GM18505 (cell line): ENCODE measurements around the gene MAPRE3.

ENCODE experiments used
- ATAC-seq: cut with Tn5 transposase; IDR thresholded peaks from one replicate; pipeline ENCODE4 v1.9.1; 2021; ENCODE audit not compliant: unreplicated experiment
- POLR2A ChIP-seq: IDR thresholded peaks from 4 replicates; pipeline ENCODE4 v1.6.1; 2011; ENCODE audit warnings: borderline replicate concordance; ENCODE audit not compliant: insufficient read depth, insufficient read length; ENCODE audit errors: extremely low read depth

The MAPRE3 gene

DNA sequence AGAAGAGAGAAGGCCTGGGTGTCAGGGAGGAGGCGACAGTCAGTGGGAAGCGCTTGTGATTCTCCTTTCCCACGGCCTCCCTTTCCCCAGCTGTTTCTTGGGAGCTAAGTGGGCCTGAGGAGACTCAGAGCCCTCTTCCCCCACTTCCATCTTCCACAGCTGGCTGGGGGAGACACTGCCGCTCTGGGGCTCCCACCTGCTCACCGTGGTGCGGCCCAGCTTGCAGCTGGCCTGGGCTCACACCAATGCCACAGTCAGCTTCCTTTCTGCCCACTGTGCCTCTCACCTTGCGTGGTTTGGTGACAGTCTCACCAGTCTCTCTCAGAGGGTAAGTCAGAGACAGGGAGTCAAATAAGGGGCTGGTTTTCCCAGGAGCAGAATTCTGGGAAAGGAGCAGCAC is 69.4 kb downstream of the MAPRE3 start:
- TF ChIP-seq POLR2A = no peak
- no peak for ATAC-seq

DNA sequence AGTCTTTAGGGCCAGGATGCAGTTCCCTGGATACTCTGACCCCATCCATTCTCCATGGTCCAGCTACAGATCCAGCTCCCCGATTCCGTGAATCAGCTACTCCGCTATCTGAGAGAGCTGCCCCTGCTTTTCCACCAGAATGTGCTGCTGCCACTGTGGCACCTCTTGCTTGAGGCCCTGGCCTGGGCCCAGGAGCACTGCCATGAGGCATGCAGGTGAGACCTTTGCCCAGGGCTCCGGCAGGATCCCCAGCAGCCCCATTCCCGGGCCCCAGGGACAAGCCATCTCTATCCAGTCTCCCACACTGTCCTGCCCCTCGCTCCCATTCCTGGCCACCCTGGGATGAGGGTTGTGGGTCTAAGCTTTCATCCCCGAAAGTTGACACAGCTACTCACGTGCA is 69.8 kb downstream of the MAPRE3 start:
- ATAC-seq = no peak
- no peak for TF ChIP-seq POLR2A

DNA sequence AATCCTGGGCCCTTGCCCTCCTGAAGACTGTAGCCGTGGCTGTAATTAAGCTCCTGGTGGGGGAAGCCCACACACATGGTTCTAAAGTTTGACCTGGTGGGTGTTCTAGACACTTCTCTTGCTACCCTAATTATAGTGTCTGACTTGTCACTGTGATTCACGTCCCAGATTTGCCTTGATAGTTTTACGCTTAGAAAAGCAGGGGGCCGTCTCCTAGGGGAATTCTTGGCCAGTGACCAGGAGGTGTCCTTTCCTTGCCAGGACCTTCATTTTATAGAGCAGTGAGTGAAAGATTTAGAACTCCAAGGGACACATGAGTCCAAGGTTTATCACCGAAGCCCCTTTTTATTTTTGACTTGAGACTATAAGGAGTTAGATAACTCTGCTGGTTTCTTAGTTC is 71.3 kb downstream of the MAPRE3 start:
- no peak for TF ChIP-seq POLR2A
- peak; percentile 23 for ATAC-seq

DNA sequence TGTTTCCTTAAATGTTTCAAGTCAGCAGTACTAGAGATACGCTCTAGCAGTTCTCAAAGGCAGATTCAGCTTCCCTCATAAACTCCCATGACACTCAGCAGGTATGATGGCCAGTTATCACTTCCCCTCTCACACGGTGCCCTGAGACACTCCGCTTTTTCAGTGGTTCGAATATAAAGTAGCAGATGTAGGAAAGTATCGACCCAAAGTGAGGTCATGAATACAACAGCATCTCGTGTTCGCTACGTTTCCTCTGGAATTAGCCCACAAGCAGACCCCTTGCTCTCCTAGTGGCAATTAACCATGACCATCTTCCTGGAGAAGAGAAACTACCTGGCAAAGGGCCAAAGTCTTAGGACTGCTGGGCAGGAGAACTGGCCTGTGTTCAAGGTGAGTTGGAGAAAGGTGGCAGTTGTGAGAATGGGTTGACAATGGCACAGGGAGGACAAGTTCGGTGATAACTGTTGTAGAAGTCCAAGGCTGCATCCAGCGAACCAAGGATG is 71.8 kb downstream of the MAPRE3 start:
- no peak for TF ChIP-seq POLR2A
- ATAC-seq = peak; percentile 59

DNA sequence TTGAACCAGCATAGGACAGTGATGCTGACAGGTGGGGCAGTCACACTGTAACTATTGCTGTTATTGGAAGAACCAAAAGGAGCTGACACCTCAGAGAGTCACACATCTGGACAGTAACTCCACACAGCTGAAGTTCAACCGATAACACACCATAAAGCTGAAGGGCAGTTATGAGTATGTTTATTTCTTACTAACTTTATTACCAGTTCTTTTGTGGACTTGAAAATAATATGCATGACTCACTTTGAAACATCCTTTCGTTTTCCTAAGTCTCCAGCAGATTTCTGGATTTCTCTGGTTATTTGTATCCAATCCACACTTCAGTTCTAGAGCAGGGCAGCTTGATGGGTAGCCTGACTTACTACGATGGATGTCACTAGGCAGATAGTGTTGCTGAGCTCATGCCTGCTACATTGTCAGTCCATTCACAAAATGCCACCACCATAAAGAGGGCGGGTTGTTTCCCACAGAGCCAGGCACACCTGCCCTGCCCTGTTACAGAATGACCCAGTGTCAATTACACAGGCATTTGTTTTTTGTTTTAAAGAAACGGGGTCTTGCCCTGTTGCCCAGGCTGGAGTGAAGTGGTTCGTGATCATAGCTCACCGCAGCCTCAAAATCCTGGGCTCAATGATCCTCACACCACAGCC is 72.7 kb downstream of the MAPRE3 start:
- ATAC-seq = no peak
- no peak for TF ChIP-seq POLR2A

DNA sequence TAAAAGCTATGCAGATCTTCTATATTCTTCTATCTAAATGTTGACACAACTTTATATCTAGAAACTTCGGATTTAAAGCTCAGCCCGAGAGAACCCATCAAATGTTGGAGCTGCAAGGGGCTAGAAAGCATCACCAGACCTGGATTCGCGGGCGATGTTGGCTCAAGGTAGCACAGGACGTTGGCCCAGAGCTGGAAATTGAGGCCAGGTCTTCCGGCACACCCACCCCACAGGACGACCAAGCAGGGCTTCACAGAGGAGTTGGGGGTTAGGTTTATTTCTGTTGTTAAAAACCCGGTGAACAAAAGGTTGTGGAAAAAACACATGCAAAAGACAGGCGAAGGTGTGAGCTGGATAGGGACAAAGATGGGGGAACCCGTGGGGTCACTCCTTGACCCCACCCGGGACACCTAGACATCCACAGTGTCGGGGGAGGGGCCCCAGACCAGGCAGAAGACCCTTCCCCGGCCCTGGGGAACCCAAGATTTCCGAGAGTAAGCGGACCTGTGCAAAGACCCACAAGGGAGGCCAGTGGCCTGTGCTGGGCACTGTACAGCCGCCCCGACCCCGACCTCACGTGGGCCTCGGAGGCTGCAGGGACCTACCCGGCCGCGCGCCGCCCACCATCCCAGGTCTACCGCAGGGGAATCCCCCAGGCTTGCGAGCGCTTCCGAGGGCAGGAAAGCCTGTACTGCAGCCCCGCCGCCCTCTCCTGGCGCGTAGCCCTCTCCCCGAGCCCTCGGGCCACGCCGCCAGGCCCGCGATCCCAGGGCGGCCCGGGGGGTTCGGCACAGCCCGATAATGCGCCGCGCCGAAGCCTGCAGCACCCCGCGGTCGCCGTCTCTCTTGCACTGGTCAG is 79.2 kb downstream of the MAPRE3 start:
- ATAC-seq = peak; percentile 24

DNA sequence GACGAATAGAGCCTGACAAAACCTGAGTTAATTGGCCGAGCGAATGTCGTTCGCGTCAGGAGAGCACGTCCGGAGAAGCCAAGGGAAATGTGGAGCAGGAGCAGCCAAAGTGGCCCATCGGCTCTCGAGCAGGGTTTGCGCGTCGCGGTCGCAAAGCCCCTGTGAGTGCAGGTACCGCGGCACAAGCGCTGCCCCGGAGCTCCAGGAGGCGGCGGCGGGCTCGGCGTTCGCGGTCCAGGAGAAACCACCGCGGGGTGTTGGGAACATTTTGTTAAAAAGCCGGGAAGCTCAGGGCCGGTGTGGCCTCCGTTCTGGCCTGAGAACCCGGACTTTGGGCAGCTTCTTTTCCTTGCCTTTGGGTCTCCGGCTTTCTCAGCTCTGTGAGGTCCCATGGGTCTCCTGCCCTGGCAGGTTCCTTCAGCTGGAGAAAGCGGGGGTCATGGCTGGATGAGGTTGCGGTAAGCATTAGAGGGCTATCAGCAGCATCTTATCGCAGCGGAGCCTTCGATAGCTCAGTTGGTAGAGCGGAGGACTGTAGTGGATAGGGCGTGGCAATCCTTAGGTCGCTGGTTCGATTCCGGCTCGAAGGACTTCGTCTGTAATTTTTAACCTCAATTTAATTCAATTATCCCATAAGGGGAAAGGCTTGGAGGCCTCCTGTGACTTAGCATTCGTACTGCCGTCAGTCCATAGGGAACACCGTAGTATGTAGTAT is 80.0 kb downstream of the MAPRE3 start:
- peak; percentile 48 for ATAC-seq
- peak; percentile 75 for TF ChIP-seq POLR2A

More for the DNA sequence above, 79.2 kb downstream of the MAPRE3 start:
- no peak for TF ChIP-seq POLR2A

DNA sequence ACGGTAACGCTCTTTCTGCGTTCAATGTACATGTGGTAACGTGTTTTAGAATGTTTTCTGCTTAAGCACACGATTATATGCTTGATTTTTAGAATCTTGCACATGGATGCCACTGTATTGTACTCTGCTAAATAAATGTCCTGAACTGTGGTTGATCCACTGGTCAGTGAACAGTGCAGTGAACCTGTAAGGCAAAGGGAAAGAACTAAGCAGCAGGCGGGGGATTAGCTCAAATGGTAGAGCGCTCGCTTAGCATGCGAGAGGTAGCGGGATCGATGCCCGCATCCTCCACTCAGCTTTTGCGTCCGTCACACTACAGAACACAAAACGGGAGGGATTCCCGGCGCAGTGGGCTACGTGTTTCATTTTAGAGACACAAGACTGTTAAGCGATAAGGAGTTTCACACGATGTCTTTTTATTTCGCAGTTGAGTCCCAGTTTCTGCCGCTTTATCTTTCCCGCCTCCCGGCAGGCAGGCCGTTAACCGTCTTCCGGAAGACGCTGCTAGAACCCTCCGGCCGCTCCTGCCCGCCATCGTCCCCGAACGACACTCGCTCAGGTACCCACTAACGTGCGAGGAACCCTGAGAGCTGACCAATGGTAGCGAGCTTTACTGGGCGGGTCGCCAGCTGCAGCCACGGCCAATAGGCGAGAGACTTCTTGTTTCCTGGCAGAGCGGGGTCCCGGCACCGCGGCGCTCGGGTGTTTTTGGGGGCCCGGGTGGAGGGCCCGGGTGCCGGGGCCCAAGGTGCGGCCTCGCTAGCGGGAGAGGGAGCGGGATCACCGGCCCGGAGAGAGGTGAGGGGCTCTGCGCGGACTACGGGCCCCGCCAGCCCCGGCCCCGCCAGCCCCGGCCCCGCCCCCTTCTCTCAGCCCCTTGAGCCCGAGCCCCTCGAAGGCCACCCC is 80.8 kb downstream of the MAPRE3 start, which contains the start of gene AGBL5:
TSS of gene AGBL5 (plus strand) at position 673 of the 906 bp plus-strand sequence. CDS start 1,291 bp downstream, outside the sequence.
- peak; percentile 63 for ATAC-seq
- TF ChIP-seq POLR2A = peak; percentile 84

DNA sequence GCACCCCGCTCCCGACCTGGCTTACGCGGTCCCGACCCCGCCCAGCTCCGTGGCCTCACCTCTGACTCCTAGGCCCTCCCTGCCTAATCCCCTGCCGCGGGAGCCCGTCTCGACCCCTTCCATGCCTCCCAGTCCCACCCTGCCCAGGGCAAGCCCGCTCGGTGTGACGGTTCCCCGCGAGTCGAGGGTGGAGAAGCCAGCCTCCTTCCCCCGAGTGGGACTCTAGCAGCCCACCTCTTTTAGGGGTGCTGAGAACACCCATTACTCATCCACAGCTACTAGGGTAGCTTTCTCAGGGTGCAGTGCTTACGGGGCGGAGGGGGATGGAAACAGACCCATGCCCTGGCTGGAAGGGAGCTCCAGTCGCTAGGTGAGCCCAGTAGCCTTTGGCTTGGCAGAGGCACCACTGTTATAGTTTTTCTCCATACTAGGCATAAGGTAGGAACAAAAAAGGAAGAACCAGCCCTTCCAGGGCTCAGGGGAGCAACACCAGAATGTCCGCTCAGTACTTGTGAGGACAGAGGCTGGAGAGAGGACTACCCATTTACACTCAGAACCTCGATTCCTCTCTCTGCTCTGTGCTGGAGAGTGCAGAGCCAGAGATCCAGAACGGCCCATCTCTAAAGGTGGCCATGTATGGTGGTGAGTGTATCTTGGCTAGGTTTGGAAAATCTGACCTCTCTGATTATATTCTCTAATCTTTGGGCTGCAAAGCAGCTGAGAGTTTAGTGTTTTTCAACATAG is 81.6 kb downstream of the MAPRE3 start:
- no peak for TF ChIP-seq POLR2A
- no peak for ATAC-seq

DNA sequence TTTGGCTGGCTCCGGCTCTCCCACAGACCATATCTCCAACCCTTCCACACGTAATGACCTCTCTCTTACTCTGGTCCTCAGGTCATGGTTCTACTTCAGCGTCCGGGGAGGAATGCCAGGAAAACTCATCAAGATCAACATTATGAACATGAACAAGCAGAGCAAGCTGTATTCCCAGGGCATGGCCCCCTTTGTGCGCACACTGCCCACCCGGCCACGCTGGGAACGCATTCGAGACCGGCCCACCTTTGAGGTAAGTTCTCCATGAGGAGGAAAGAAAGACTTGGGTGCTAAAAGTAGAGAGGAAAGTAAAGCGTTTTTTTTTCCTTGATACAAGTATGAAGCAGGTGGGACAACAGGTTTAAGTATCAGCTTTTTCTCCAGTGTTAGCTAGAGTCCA is 82.9 kb downstream of the MAPRE3 start:
- no peak for ATAC-seq
- TF ChIP-seq POLR2A = no peak

DNA sequence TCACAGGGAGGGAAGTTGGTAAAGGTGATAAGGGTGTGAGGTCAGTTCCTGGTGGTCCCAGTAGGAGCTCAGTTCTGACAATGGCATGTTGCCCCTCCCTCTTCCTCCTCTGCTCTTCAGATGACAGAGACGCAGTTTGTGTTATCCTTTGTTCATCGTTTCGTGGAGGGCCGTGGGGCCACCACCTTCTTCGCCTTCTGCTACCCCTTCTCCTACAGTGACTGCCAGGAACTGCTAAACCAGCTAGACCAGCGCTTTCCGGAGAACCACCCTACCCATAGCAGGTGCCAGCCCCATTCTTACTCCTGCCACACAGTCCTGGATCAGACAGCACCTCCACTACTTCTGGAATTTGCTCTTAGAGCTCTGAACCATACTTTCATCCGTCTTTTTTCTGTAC is 83.3 kb downstream of the MAPRE3 start:
- no peak for TF ChIP-seq POLR2A
- ATAC-seq = no peak

DNA sequence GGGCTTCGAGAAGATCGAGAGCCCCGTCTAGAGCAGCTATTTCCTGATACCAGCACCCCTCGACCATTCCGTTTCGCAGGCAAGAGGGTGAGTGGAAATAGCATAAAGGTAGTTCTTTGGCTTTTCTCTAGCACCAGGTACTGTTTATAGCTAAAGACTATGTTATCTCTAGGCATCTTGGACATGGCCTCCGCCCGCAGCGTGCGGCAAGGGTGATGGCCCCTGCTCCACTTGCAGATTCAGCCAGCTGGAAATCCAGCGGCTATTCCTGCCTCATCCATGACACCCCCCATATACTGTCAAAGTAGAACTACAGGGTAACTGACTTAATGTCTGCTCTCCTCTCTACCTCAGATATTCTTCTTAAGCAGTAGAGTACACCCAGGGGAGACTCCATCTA is 84.3 kb downstream of the MAPRE3 start:
- TF ChIP-seq POLR2A = no peak
- ATAC-seq = no peak
